GM21381 (cell line): ENCODE measurements around the gene BSG.
A peak's percentile ranks its signal among the peaks of the same experiment; 100 is the strongest.

ENCODE experiments used
- ATAC-seq: cut with Tn5 transposase; IDR thresholded peaks from one replicate; pipeline ENCODE4 v1.9.1; 2021; ENCODE audit warnings: mild to moderate bottlenecking, moderate library complexity; ENCODE audit not compliant: unreplicated experiment

BSG gene

DNA sequence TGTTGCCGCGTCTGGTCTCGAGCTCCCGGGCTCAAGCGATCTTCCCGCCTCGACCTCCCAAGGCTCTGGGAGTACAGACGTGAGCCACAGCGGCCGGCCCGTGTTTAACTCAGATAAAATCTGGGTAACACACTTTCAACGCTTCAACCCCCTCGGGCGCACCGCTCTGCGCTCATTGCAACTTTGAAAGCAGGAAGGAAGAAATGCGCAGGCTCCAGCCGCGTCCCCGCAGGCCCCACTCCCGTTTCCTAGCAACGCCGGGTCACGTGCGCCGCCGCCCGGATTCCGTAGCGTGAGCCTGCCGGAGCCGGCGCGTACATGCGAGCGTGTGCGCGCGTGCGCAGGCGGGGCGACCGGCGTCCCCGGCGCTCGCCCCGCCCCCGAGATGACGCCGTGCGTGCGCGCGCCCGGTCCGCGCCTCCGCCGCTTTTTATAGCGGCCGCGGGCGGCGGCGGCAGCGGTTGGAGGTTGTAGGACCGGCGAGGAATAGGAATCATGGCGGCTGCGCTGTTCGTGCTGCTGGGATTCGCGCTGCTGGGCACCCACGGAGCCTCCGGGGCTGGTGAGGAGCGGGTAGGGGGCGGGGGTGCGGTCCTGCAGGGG lies at the start of gene BSG:
Gene BSG, plus strand, starts transcription at position 457 of the 603 bp plus-strand sequence. Its CDS starts 39 bp downstream, at position 496.
- peak; percentile 66 for ATAC-seq

DNA sequence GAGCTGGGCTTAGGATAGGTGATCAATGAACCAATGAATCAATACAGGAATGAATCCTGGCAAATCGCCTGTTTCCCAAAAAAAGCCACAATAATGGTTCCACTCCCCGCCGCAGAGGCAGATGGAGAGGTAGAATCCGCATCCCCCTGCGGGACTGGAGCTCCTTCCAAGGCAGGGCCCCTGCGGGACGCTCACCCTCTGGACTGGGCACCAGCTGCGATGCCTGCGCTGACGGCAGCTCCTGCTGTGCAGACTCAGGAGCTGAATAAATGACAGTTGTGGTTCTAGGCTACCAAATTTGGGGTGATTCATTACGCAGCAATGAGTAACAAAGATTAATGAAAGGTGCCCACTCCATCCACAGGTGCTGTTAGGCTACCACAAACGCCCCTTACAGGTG lies 49.7 kb upstream of the BSG start:
- ATAC-seq: no peak

DNA sequence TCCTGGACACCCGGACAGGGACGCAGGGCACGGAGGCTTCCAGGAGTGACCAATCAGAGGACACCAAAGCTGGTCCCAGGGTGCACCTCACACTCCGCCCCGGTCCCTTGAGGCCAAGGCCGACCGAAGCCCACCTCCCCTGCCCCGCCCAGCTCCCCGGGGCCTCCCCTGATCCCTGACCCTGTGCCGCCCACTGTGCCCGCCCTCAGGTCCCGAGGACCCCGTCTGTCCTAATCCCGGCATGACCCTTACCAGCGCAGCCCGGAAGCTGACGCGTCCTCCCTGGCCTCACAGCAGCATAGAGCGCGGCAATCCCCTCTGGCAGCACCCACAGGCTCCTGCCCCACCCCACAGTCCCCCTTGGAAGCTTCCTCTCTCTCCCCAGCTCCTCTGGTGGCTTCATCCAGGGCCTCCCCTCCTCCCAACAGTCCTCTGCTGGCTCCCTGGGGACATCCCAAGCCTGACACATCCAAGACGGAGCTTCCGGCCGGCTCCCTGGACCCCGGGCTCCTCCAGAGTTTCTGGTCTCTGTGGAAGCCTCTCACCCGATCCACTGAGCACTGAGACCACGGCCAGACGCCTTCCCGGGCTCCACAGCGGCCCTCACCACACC lies 48.2 kb upstream of the BSG start:
- ATAC-seq: no peak

DNA sequence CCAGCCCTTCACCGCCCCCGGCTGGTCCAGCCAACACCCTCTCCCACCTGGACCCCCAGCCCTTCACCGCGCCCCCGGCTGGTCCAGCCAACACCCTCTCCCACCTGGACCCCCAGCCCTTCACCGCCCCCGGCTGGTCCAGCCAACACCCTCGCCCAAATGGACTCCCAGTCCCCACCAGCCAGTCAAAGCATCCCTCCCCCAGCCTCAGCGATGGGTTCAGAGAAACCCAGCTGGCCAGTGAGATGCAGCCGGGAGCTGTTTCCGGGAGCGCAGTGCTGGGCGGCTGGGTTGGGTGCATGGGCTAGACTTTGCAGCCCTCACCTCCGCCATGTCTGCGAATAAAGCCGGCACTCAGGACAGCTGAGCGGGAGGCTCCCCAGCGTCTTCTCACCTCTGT lies 47.4 kb upstream of the BSG start:
- no peak for ATAC-seq

DNA sequence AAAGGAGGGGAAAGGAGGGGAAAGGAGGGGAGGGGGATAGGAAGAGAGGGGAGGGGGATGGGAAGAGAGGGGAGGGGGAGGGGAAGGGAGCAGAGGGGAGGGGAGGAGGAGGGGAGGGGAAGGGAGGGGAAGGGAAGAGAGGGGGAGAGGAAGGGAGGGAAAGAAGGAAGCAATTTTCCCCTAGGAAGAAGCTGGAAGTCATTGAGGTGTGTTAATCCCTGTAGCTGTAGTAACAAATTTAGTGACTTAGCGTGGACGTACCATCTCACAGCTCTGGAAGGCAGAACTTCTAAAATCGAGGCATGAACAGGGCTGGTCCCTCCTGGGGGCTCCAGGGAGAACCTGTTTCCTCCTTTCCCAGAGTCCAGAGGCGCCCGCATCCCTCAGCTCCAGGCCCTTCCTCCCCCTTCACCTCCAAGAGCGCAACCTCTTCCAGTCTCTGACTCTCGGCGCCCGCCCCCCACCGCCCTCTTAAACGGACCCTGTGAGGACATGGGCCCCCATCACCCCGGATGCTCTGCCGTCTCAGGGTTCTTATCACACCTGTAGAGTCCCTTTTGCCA lies 46.5 kb upstream of the BSG start:
- no peak for ATAC-seq

DNA sequence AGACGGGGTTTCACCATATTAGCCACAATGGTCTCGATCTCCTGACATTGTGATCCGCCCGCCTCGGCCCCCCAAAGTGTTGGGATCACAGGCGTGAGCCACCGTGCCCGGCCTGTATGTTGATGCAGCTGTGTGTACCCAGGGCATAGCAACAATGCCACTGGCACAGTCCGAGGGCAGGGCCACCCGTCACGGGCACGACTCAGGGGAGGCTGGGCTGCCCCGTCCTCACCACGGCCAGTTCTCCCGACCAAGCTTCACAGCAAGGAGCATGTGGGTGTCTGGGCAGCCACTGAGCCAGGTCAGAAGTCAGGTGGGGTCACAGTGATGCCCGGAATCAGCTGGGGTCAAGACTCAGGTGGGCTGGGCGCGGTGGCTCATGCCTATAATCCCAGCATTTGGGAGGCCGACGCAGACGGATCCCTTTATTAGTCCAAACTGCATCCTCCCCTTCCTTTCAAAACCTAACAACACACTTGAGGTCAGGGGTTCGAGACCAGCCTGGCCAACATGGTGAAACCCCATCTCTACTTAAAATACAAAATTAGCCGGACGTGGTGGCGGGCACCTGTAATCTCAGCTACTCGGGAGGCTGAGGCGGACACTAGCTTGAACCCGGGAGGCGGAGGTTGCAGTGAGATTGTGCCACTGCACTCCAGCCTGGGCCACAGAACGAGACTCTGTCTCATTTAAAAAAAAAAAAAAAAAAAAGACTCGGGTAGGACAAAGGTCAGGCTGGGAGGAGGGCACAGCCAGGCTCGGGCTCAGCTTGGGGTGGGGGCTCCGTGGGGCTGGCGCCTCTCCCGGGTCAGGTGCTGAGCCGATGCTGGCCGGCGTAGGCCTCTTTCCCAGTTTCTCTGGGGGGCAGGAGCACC lies 42.0 kb upstream of the BSG start:
- no peak for ATAC-seq

DNA sequence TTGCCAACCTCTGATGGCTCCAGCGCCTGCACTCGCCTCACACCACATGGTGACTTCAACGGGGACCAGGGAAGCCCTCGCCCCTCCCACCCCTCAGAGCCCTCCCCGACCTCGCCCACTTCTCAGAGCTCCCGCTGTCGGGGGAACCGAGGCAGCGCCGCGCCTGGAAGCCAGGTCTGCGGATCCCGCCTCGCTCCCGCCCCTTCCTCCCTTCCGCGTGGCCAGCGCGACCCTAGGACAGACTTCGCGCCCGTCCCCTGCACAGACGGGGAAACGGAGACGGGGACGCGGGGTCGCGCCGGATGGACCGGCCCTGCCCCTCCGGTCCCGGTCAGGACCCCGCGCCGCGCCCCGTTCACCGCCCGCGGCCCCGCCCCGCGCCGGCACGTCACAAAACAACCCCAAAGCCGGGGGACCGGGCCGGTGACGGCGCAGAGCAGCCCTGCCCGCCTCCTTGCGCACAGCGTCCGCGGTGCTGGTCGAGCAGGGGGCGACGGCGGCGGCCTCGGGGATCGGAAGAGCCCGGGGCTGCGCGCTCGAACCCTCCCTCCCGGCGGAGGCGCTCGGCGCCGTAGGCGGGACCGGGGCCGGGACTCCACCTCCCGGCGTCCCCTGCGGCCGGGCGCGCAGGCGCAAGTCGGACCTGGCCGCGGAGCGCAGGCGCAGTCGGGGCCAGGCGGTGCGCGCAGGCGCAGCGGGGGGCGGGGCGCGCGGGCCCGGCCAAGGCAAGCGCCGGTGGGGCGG lies 41.2 kb upstream of the BSG start:
- ATAC-seq: peak; percentile 68

DNA sequence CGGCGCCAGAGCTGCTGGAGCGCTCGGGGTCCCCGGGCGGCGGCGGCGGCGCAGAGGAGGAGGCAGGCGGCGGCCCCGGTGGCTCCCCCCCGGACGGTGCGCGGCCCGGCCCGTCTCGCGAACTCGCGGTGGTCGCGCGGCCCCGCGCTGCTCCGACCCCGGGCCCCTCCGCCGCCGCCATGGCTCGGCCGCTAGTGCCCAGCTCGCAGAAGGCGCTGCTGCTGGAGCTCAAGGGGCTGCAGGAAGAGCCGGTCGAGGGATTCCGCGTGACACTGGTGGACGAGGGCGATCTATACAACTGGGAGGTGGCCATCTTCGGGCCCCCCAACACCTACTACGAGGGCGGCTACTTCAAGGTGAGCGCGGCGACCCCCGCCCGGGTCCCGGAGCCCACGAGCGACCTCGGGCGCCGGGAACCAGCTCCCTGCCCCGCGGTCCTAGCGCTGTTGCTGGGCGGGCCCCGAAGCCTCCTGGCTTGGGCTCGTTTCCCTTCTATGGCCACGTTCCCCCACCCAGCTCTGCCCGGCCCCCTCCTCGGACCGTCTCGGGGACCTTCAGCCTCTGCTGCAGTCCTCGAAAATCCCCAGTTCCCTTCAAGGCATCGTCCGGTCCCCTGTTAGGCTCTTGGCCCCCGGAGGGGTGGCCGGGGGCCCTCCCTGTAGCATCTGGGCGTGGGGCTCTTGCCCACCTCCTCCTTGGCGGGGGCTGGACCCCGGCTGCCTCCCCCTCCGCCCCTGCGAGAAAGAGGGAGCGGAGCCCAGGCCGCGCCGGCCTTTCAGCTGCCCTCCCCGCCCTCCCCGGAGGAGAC lies 40.4 kb upstream of the BSG start, which contains the start of gene CDC34:
Gene CDC34, plus strand, starts transcription at position 8 of the 808 bp plus-strand sequence. Its CDS starts 172 bp downstream, at position 180.
- peak; percentile 59 for ATAC-seq

DNA sequence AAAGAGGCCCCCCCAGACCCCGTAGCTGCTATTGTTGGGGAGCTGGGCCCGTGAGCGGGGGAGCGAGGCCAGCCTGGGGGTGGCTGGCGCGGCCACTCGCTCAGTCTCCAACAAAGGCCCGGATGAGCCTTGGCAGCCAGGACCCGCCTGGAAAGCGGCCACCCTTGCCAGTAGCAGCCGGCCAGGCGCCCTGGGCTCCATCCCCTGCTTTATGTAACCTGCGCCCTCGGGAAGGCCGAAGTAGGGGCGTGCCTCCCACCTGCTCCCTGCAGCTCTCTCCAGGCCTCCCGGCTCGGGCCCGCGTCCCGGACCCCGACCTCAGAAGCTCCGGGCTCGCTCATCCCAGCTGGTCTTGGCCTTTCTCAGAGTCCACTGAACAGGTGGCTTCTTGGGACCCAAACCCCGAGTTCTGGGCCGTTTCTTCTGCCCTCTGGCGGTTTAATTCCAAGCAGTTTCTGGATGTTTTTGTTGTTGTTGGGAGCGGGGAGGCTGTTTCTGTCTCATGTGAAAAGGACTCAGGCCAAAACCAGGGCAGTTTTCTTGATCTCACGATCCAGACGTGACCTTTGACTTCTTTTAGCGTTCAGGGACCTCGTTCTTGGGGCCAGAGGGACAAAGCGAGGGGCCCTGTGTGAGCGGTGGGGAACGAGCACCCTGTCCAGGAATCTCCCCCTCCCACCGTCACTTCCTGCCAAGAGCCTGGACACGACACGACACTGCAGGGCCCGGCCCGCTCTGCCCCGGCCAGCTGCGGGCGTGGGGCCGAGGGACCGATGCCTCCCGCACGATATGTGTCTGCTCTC lies 39.6 kb upstream of the BSG start:
- ATAC-seq: peak; percentile 1

DNA sequence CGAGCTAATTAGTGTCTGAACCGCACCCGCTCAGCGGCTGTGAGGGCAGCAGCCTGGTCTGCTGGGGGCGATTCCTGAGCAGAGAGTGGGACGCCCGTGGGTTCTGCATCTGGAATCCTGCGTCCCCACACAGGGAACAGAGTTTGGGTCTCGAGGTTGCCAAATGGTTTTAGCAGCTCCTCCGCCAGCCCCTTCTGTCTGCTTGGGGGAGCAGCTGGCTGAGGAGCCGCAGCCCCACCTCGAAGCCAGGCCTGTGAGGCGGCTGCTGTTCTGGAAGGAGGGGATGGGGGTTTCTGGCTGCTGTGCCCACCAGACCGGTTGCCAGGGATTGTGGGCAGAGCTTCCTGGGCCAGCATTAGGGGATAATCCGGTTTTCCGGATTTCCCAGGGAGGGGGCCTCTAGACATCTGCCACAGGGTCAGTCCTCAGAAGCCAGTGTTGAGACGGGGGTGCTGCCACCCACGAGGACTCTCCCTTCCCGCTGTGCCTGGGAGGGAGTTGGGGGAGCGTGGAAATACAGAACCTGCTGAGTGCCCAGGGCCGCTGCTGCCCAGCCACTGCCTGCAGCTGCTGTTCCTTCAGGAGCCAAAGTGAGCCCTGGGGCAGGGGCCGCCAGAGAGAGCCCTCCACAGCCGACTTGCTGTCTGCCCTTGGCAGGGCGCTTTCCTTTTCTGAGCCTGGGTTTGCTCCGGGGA lies 38.9 kb upstream of the BSG start:
- no peak for ATAC-seq

DNA sequence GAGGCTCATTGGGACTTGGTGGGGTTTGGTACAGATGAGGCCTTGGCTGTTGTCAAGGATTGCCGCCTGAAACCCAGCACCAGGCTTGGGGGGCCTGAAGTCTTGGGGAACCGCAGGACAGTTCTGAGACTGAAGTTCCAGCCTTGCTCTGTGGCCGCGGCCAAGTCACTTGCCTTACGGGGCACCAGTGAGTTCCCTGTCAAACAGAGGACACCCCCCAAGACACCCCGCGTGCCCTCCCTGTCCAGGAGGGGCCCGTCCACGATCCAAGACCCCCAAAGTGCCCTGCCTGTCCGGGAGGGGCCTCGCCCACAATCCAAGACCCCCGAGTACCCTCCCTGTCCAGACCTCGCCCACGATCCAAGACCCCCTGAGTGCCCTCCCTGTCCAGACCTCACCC lies 38.3 kb upstream of the BSG start:
- no peak for ATAC-seq

DNA sequence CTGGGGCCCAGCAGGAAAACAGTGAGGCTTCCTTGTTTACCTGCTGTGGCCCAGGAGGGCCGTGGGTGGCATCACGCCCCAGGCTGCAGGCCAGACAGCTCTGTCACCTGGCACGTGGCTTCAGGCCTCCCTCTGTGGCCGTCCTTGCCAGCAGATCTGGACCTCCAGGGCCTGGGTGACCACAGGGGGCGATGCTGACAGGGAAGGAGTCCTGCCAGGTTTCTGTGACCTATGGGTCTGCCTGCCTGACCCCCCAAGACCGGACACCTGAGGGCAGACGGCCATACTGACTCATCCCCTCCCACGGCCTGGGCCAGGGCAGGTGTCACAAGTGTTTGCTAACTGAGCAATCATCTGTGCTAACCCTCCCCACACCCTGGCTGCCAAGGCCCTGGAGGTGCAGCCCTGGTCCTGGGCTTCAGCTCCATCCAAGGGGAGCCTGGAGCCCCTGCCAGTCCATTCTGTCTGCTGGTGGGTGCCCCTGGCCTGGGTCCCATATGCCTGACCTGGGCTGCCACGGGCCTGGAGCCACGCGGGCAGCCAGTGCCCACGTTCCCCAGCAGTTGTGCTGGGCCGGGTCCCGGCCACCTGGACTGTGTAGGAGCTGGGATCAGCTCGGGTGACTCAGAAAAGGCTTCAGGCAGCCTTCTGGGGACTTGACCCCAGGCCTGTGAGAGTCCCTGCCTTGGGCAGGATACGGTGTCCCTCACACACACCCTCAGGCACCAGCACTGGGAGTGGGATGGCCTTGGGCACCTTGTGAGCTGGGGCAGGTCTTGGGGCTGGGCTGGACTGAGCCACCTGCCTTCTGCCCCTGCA lies 37.2 kb upstream of the BSG start:
- no peak for ATAC-seq

DNA sequence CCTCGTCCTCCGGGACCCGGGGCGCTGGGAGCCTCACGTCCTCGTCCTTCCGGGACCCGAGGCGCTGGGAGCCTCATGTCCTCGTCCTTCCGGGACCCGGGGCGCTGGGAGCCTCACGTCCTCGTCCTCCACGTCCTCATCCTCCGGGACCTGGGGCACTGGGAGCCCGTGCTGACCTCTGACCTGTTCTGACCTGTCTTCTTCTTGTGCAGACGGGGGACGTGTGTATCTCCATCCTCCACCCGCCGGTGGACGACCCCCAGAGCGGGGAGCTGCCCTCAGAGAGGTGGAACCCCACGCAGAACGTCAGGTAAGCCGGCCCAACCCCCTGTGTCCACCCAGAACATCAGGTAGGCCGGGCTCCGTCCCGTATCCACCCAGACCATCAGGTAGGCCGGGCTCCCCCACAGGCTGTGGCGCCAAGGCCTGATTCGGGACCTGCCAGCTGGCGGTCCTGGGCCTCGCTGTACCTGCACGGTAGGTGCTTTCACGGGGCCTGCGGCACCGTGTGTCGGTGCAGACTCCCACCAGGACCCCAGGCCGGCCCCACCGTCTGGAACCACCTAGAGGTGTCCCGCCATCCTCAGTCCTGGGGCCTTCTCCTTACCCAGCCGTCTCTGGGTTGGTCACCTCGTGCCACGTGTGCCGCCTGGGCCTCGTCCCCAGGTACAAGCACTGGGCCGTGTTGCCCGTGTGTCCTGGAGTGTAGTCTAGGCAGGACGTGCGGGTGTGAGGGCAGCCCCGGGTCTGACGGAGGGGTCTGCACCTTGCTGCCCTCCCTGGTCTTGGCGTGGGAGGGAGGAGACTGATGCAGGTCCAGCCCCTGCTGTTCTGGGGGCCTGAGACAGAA lies 36.1 kb upstream of the BSG start:
- no peak for ATAC-seq

DNA sequence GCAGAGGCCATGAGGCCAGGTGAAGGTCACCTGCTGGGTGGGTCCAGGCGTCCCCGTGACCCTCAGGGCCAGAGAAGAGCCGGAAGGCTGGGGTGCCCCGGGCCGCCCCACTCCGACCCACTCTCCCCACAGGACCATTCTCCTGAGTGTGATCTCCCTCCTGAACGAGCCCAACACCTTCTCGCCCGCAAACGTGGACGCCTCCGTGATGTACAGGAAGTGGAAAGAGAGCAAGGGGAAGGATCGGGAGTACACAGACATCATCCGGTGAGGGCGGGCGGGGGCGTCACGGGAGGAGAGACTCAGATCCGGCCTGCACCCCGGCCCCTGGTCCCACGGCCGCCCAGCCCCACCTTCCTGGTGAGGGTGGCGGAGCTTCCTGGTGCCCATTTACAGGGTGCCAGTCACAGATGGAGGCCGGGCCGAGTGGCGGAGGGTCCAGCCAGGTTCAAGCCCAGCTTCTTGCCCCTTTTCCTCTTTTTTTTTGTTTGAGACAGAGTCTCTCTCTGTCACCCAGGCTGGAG lies 35.5 kb upstream of the BSG start:
- ATAC-seq: no peak

DNA sequence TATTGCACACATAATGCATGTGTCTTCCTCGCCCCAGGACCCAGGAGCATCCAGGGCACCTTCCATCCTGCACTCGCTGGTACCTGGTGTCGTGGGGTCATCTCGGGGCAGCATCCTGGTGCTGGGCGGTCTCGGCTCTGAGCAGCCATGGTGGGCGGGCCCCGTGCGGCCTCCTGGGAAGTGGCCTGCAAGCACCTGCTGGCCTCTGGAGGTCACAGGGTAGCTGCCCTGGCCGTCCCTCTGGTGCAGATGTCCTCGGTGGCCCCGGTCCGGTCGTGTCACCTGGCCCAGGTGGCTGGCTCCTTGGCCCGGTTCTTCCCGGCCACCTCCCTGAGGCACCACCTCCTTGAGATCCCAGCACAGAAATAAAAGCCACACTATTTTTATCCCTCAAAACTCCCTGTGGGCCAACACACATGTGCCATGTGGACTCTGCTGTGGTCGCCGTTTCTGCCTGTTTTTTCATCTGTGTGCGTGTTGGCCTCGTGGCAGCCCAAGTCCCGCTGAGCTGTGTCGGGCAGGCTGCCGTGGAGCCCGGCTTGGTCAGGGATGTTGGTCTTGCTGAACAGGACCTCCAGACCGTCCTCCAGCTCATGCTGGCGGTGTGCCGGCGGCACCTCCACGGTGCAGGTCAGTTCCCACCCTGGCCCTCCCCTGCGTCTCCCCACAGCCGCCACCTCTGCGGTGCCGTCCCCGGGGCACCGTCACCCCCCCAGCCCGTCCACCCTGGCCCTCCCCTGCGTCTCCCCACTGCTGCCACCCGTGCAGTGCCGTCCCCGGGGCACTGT lies 33.6 kb upstream of the BSG start:
- ATAC-seq: no peak
